HUES6 (cell line): Measurements from ENCODE around the gene MED13L.

ENCODE experiments used
- H3K27ac ChIP-seq: 2 replicates; pipeline ENCODE4 v1.7.0; 2013; ENCODE audit warnings: low read depth, mild to moderate bottlenecking, low read length, inconsistent platforms
- H3K27me3 ChIP-seq: 2 replicates; pipeline ENCODE4 v1.6.1; 2013; ENCODE audit warnings: low read length; ENCODE audit not compliant: control insufficient read depth, insufficient read depth
- H3K36me3 ChIP-seq: 2 replicates; pipeline ENCODE4 v1.6.1; 2013; ENCODE audit warnings: low read length; ENCODE audit not compliant: control insufficient read depth, insufficient read depth
- H3K4me1 ChIP-seq: 2 replicates; pipeline ENCODE4 v1.6.1; 2013; ENCODE audit warnings: low read length; ENCODE audit not compliant: control insufficient read depth, insufficient read depth
- H3K4me3 ChIP-seq: 2 replicates; pipeline ENCODE4 v1.5.1; 2013; ENCODE audit warnings: low read depth, low read length
- H3K9ac ChIP-seq: one replicate; pipeline ENCODE4 v1.6.1; 2013; ENCODE audit warnings: mild to moderate bottlenecking, low read length
- H3K9me3 ChIP-seq: 2 replicates; pipeline ENCODE4 v1.6.1; 2013; ENCODE audit warnings: low read depth, low read length; ENCODE audit not compliant: control insufficient read depth, insufficient read depth

The MED13L gene

DNA sequence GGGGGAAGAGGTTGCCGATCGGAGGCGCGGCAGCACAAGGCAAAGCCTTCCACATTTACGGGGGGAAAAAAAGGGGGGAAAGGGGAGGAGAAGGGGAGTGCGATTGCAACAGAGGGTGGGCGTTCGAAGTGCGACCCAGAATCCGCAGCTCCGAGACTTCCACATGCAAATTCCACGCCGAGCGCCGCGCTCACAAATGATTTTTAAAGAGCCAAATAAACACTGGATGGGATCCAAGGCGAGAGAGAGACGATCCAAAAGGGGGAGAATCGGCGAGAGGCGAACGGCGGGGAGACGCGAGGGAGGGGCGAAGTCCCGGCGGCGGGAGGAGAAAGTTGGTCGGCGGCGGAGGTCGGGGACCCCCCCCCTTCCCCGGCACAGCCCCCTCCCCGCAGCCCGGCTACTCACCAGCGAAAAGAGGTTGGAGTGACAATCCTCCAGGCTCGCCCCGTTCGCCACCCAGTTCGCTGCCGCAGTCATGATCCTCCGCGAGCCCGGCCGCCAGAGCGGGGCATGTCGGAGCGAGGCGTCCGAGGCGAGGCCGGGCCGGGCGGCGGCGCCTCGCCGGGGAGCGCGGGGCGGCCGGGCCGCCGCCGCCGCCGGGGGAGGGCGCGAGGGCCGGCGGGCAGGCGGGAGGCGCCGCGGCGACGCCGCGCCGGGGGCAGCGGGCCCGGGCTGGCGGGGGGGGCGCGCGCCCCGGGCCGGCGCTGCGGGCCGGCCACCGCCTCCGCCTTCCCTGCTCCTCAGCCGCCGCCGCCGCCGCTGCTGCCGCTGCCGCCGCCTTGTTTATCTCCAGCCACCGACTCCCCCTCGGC, 634 bp downstream of the MED13L start:
- H3K27ac ChIP-seq, result peak overlapping the region; percentile 86; the same call in 1 of the 2 replicates
- peak overlapping the region; percentile 95 for H3K9ac ChIP-seq
- peak overlapping the region; percentile 98 for H3K4me3 ChIP-seq
- peaks cover 47% of the 10 kb centered on the region for H3K4me1 ChIP-seq
- no peaks in the 10 kb centered on the region for H3K27me3 ChIP-seq
- no peaks in the 10 kb centered on the region for H3K9me3 ChIP-seq
- no peaks in the 10 kb centered on the region for H3K36me3 ChIP-seq

DNA sequence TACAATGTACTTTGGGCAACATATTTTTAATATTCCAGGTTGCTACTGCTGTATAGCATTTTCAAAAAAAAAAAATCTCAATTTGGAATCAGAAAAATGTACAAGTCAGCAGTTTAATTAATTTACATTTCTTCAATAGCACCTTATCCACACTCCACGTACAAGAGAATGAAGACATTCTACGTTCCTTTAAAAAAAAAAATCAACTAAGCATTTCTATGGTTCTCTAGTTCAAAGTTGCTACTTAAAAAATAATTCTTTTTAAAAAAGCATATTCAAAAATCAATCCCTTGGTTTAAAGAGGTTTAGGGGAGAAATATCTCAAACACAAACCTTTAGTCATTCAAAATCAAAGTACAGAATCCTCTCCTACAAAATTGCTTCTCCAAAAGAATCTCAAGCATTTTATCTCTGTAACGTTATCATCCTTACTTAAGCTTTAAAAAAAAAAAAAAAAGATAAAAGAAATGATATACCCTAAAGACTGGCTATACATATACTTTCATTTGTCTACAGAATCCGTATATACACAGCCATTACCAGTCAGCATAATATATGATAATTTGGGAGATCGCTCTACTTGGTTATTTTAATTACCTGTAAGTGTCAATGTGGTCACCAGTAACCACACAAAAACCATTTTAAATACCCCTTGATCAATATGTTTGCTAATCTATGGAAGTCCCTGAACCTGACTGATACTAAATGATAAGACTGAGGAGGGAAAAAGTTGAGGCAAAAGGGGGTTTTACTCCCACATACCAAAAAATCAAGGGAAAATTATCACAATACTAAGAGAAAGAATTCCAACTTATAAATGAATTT, 2.7 kb downstream of the MED13L start:
- H3K9ac ChIP-seq, result no peak overlapping the region
- peak overlapping the region; percentile 98 for H3K4me3 ChIP-seq

DNA sequence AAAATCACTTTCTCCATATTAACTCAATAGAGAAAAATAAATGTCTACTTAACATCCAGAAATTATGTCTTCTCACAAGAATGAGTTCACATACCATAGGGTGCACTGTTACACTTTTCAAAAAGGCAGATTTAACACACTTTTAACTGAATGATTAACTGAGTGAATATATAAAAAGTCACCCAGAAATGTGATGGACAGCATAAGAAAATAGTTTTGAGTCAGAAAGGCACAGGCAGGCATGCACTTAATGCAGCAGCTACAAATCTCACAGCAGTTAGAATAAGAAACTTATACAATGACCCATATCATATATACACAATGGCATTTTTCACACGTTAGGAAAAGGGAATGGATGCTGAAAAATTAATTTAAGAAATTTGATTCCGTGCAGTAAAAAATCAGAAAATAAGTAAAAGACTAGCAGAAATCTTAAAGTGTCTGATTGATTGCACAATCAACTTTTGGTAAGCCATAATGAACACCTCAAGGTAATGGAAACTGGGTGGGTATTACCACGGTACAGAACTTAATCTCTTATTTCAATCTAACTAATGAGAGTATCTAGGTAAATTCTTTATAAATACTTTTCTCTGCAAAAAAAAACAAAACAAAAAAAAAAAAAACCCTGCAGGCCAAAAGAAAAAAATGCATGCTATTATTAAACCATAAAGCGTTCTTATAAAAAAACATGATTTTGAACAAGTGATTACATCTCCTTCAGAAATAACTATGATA, 3.5 kb downstream of the MED13L start:
- Histone ChIP-seq H3K4me3 (peak overlapping the region; percentile 98; the same call in 1 of the 2 replicates), H3K27ac (no peak overlapping the region), H3K4me1 (peaks cover 29% of the 10 kb centered on the region), H3K27me3 (no peaks in the 10 kb centered on the region), H3K9ac (no peak overlapping the region), H3K9me3 (no peaks in the 10 kb centered on the region), H3K36me3 (no peaks in the 10 kb centered on the region)

More for the DNA sequence above, 2.7 kb downstream of the MED13L start:
- H3K4me1 ChIP-seq, result peaks cover 33% of the 10 kb centered on the region
- H3K27me3 ChIP-seq, result no peaks in the 10 kb centered on the region
- no peaks in the 10 kb centered on the region for H3K9me3 ChIP-seq
- no peaks in the 10 kb centered on the region for H3K36me3 ChIP-seq
- no peak overlapping the region for H3K27ac ChIP-seq

DNA sequence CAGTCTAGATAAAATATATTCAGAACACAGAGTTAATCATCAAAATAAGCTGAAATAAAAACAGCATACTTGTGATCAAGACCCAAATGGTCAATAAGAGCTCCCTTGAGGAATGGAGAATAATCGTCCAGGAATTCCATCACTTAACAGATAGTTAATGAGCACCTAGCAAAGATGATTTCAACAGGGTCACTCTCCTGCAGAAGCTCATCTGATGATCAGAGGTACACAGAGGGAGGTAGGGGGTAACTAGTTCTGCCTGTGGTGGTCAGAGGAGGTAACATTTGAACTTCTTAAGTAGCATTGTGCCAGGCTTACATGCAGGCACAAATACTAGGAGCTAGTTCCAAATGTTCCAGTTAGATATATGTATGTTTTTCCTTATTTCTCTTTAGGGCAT, 9.5 kb downstream of the MED13L start:
- H3K9me3 ChIP-seq, result no peaks in the 10 kb centered on the region
- H3K27me3 ChIP-seq, result no peaks in the 10 kb centered on the region
- peaks cover 45% of the 10 kb centered on the region for H3K4me1 ChIP-seq
- H3K36me3 ChIP-seq, result no peaks in the 10 kb centered on the region
- H3K9ac ChIP-seq, result no peak overlapping the region
- no peak overlapping the region for H3K27ac ChIP-seq
- no peak overlapping the region for H3K4me3 ChIP-seq

DNA sequence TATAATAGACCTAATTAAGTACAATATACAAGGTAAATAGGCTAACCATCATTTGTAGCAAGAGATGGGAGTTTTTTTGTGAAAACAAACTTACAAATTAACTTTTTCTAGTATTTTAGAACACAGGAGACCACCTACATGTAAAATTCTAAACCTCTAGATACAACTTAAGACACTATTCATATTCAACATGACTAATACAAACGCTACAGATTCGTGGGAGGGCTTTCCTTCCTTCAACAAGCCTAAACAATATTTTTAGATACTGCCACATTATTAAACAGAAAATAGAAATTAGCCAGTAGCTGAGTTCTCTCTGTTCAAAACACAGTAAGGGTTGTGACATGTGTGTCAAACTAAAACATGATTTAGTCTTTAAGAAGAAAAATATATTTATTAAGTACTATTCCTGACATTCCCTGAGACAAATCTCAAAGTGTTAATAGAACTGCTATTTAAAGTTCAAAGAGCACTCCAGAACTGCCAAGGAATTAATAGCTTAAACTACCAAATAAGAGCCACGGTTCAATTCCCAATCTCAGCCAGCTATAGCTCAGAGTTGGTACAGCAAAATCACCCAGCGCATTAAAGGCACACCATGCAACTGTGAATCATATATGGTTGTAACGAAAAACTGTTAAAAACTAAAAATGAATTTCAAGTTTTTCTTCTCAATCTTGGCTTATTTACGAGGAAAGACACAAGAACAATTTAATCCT, 10.7 kb downstream of the MED13L start:
- Histone ChIP-seq H3K27ac (no peak overlapping the region), H3K4me3 (no peak overlapping the region), H3K9ac (no peak overlapping the region), H3K9me3 (no peaks in the 10 kb centered on the region), H3K36me3 (no peaks in the 10 kb centered on the region), H3K27me3 (no peaks in the 10 kb centered on the region), H3K4me1 (peaks cover 49% of the 10 kb centered on the region)

DNA sequence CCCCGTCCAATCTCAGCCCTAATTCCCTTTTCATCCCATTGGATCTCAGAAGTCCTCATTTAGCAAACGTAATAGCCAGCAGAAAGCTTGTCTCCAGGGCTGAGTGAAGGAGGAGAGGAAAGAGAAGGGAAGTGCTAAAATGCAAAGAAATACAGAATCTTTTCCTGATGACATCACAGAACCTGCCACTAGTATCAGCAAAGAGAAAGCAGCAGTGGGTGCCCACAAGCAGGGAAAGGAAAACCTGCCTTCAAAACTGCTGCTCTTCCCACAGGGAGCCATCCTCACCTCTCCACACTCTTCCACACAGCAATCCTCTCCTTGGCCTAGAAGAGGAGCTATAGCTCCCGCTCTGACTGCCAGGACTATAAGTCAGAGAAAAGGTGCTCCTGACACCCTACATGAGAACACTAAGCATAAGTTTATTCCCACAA, 11.3 kb downstream of the MED13L start:
- H3K36me3 ChIP-seq, result no peaks in the 10 kb centered on the region
- H3K4me1 ChIP-seq, result peaks cover 55% of the 10 kb centered on the region
- H3K27ac ChIP-seq, result no peak overlapping the region
- H3K27me3 ChIP-seq, result no peaks in the 10 kb centered on the region
- no peaks in the 10 kb centered on the region for H3K9me3 ChIP-seq
- no peak overlapping the region for H3K9ac ChIP-seq
- H3K4me3 ChIP-seq, result no peak overlapping the region

DNA sequence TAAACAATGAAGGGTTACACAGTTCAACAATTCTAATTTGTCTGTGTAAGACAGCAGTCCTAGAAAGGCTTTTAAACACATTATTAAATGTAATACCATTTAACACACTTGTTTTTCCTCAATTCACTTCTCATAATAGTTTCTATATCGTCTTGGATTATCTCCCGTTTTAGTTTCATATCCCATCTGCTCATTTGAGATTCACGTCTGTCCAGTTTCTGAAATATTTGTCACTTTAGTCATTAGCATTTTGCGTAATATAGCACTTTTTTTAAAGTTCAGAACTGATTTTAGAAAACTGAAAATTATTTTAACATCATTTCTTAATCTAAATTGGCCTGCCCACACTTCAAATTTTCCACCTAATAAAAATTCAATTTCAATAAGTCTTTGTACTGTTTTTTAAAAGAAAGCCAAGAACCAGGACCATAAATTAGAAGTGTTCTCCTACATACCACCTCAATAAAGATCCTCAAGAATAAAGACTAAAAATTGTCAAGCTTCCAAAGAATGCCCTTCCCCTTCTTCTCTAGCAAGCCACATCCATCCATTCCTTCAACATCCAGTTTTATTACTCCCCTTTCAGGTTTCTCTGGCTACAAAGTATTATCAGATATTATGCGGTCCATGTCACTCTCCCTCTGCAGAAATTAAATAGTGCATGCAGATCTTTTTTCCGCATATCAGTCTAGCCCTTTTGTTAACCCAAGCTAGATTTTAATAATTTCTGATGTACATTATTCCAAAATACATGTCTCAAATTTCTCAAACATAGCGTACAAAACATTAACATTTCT, 11.9 kb downstream of the MED13L start:
- H3K9ac ChIP-seq, result no peak overlapping the region
- no peaks in the 10 kb centered on the region for H3K9me3 ChIP-seq
- no peaks in the 10 kb centered on the region for H3K27me3 ChIP-seq
- no peak overlapping the region for H3K4me3 ChIP-seq
- H3K4me1 ChIP-seq, result peaks cover 59% of the 10 kb centered on the region
- H3K36me3 ChIP-seq, result no peaks in the 10 kb centered on the region
- no peak overlapping the region for H3K27ac ChIP-seq

DNA sequence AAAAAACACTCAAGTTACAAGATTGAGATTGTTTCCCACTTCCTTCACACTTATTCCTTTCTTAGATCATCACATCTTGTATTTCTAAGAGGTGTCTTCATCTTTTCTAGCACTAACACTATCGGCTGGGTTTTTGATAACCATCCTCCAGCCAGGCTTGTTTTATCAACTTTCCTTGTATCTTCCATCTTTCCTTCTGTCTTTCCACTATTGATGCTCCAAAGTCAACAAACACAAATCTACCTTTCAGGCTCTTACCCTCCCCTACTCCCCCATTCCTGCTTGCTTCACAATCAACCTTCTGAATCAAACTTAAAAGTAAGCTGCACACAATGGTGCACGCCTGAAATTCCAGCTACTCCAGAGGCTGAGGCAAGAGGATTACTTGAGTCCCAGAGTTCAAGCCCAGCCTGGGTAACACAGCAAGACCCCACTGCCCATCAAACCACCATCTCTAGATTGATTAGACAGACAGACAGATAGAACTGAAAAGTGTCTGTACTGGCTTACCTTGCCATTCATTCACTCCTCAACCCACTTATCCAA, 12.9 kb downstream of the MED13L start:
- no peaks in the 10 kb centered on the region for H3K9me3 ChIP-seq

DNA sequence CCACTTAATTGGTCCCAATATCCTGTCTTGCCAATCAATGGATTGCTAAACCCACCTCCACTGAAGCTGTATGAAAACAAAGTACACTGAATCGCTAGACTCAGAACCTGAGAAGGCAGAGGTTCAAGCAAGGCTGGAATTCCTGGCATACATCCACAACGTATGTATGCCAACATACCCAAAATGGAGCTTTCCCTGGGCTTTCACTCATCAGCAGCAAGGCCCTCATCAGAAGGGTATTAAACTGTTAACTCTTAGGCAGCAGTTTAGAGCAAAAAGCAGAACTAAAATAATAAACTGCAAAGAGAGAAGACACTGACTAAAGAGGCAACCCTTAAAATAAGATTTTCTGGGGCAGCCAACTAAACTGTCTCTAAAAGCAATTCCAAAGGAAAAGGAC, 13.6 kb downstream of the MED13L start:
- Histone ChIP-seq H3K27ac (no peak overlapping the region), H3K4me1 (peaks cover 59% of the 10 kb centered on the region), H3K36me3 (no peaks in the 10 kb centered on the region), H3K27me3 (no peaks in the 10 kb centered on the region), H3K9ac (no peak overlapping the region), H3K9me3 (no peaks in the 10 kb centered on the region), H3K4me3 (no peak overlapping the region)

More for the DNA sequence above, 12.9 kb downstream of the MED13L start:
- Histone ChIP-seq H3K9ac (no peak overlapping the region), H3K4me3 (no peak overlapping the region), H3K4me1 (peaks cover 59% of the 10 kb centered on the region), H3K27ac (no peak overlapping the region), H3K27me3 (no peaks in the 10 kb centered on the region), H3K36me3 (no peaks in the 10 kb centered on the region)
